Measurements from ENCODE around the gene SPEM3. TPM values are rescaled to one million over a fixed set of nuclear protein-coding genes. Genes with fewer than 3 reads are reported as not detected.
A peak's percentile ranks its signal among the peaks of the same experiment; 100 is the strongest.

The SPEM3 gene
- total and polyA plus RNA-seq, 10 donors, result not detected

DNA sequence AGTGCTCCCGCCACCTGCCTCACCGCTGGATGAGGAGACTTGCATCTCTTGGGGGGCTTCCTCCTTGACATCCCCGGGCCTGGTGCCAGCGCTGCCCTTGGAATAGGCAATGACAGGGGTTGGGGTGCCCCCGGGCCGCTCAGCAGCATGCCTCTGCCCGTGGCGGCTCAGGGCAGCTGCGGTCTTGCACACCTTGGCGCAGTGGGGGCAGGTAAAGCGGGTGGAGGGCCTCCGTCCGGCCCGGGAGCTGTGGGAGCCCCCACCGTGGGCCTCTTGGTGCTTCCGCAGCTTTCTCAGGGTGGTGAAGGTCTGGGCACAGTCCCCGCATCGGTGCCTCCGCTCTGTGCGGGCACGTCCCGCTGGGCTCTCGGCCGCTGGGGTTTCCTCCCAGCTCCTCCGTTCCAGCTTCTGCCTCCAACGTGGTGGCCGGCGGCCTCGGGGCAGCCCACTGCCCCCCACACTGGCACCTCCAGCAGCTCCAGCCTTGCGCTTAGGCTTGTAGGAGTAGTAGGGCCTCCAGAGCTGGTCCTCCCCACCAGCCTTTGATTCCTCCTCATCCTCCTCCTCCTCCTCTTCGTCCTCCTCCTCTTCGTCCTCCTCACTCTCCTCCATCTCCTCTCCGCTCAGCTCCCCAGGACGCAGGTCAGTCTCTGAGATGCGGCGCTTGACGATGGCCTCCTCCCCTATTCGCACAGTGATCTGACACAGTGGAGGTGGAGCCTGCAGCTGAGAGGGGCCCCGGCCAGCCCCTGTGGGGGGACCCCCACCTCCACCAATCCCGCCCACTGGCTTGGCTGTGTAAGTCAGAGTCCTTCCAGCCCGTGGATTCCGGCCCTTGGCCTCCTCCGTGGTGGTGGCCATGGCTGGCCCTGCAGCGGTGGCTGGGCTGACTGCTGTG, 34.1 kb downstream of the SPEM3 start:
- H3K27ac ChIP-seq, result no peak overlapping the region
- 91 to 95% (median 93%) methylated on average over 30 to 44 of the region's 44 CpGs for WGBS, 5 donors
- H3K36me3 ChIP-seq, result peaks cover 0 to 72% (median 38%) of the 10 kb centered on the region in 6 donors

GRCh38 chr17:7463372-7463846, 34.8 kb downstream of the SPEM3 start:
- Histone ChIP-seq H3K4me3 (no peak overlapping the region), H3K4me1 (peaks cover 6 to 32% (median 27%) of the 10 kb centered on the region in 6 donors), H3K27me3 (replicated peaks in 1 of 7) (no peaks in the 10 kb centered on the region), H3K9me3 (no peaks in the 10 kb centered on the region), H3K36me3 (peaks cover 0 to 73% (median 38%) of the 10 kb centered on the region in 6 donors), H3K27ac (no peak overlapping the region)
- intact Hi-C loops (cut with DNase I; ENCODE audit: low total_unique reads), result no loop called here
- TF ChIP-seq POLR2AphosphoS5 (IDR thresholded peaks at IDR 0.05) (no peak), CTCF (IDR thresholded peaks at IDR 0.05 in 8 of 11, conservative IDR thresholded peaks at IDR 0.05 in 3 of 11) (no peak), POLR2A (IDR thresholded peaks at IDR 0.05) (no peak)
- no peak for DNase-seq
- WGBS, 5 donors, result 91 to 95% (median 93%) methylated on average over 12 to 14 of the region's 14 CpGs

More for the DNA sequence above, 34.1 kb downstream of the SPEM3 start:
- H3K27me3 ChIP-seq (replicated peaks in 1 of 7), result no peaks in the 10 kb centered on the region
- H3K9me3 ChIP-seq, result no peaks in the 10 kb centered on the region
- no peak for DNase-seq
- intact Hi-C loops (cut with DNase I; ENCODE audit: low total_unique reads), result no loop called here
- peaks cover 3 to 25% (median 20%) of the 10 kb centered on the region in 6 donors for H3K4me1 ChIP-seq
- TF ChIP-seq POLR2A (IDR thresholded peaks at IDR 0.05), result no peak
- TF ChIP-seq POLR2AphosphoS5 (IDR thresholded peaks at IDR 0.05), result peak; percentile 17 to 60 (median 50)
- no peak overlapping the region for H3K4me3 ChIP-seq

DNA sequence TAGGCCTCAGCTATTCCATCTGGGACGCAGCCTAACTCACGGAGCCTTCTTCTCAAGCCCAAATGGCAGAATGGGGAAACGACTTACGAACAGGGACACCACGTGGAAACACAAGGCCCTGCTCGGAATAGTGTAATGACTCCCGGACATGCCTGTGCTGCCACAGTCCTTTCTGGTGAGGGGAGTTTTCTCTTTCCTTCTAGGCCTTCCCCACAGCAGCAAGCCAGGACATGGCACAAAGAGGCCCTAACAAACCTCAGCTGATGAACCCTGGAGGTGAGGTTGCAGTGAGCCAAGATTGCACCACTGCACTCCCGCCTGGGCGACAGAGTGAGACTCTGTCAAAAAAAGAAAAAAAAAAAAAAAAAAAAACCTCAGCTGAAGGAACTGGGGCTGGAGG, 35.4 kb downstream of the SPEM3 start:
- Histone ChIP-seq H3K27me3 (replicated peaks in 1 of 7) (no peaks in the 10 kb centered on the region), H3K9me3 (no peaks in the 10 kb centered on the region), H3K4me3 (no peak overlapping the region), H3K27ac (no peak overlapping the region), H3K4me1 (peaks cover 6 to 39% (median 29%) of the 10 kb centered on the region in 6 donors), H3K36me3 (peaks cover 0 to 75% (median 38%) of the 10 kb centered on the region in 6 donors)
- intact Hi-C loops (cut with DNase I; ENCODE audit: low total_unique reads), result no loop called here
- DNase-seq, result no peak
- TF ChIP-seq CTCF (IDR thresholded peaks at IDR 0.05 in 8 of 11, conservative IDR thresholded peaks at IDR 0.05 in 3 of 11), result no peak
- no peak for TF ChIP-seq POLR2A (IDR thresholded peaks at IDR 0.05)
- no peak for TF ChIP-seq POLR2AphosphoS5 (IDR thresholded peaks at IDR 0.05)
- 87 to 95% (median 92%) methylated on average over 9 of the region's 9 CpGs for WGBS, 5 donors

GRCh38 chr17:7465597-7466275, 37.1 kb downstream of the SPEM3 start:
- H3K4me3 ChIP-seq, result no peak overlapping the region
- TF ChIP-seq CTCF (IDR thresholded peaks at IDR 0.05 in 8 of 11, conservative IDR thresholded peaks at IDR 0.05 in 3 of 11) (no peak), POLR2AphosphoS5 (IDR thresholded peaks at IDR 0.05) (peak; percentile 2 to 45 (median 30))
- DNase-seq, result peak; percentile 74
- peaks cover 0 to 75% (median 38%) of the 10 kb centered on the region in 6 donors for H3K36me3 ChIP-seq
- intact Hi-C loops (cut with DNase I; ENCODE audit: low total_unique reads), result no loop called here
- no peaks in the 10 kb centered on the region for H3K9me3 ChIP-seq
- peaks cover 6 to 55% (median 34%) of the 10 kb centered on the region in 6 donors for H3K4me1 ChIP-seq
- 91 to 94% (median 92%) methylated on average over 22 to 33 of the region's 33 CpGs for WGBS, 5 donors
- peak overlapping the region in 5 of 8 donors; percentile 66 to 80 (median 72) for H3K27ac ChIP-seq
- no peaks in the 10 kb centered on the region for H3K27me3 ChIP-seq (replicated peaks in 1 of 7)

Data from spleen (tissue), 11 donors.